Colonic mucosa (tissue), 4 donors: ENCODE measurements around the gene CACNA1S. TPM values are rescaled to one million over a fixed set of nuclear protein-coding genes. Genes with fewer than 3 reads are reported as not detected.

Experiments used
- DNase-seq: peaks from one replicate; pipeline ENCODE4 v3.0.0-alpha.2; 2020
- H3K27ac ChIP-seq: fragments of 200-600 bp; one replicate; pipeline ENCODE4 v1.8.0; 2021
- H3K27me3 ChIP-seq: fragments of 200-600 bp; one replicate; pipeline ENCODE4 v1.8.0; 2021
- H3K36me3 ChIP-seq: fragments of 200-600 bp; one replicate; pipeline ENCODE4 v1.8.0; 2021
- H3K4me1 ChIP-seq: fragments of 200-600 bp; one replicate; pipeline ENCODE4 v1.8.0; 2021; ENCODE audit warnings: mild to moderate bottlenecking
- H3K4me3 ChIP-seq: fragments of 200-600 bp; one replicate; pipeline ENCODE4 v1.8.0; 2021
- H3K9ac ChIP-seq, 2 donors: one replicate each; pipeline ENCODE4 v1.7.0; 2013; ENCODE audit warnings: control low read depth in 2 of 2, low read depth in 2 of 2, low read length in 2 of 2
- H3K9me3 ChIP-seq: fragments of 200-600 bp; one replicate; pipeline ENCODE4 v1.8.0; 2021
- intact Hi-C: fragments of 100-400 bp; cut with DNase I; formaldehyde crosslinking; loops from one replicate; pipeline ENCODE4 v1.14.1; 2022
- total RNA-seq, 2 donors: library from RNA; stranded (reverse); fragmentation: NEBNext Ultra II Directional in 1 of 2; extraction: Animal tissue kit (Norgen Biotek cat#: 25700) in 1 of 2; gene quantifications; one replicate each; pipeline ENCODE4 v1.2.1, GENCODE V29; 2021
- TF ChIP-seq, protein P1 (sequence below): fragments of 200-600 bp; IDR thresholded peaks from one replicate; pipeline ENCODE4 v1.8.0; 2022; ENCODE audit warnings: antibody characterized with exemption, mild to moderate bottlenecking
- donor health status: healthy.
- donor health status: DM: no; HTN: no; CAD: no.
- donor health status: DM: no; HTN: no; CAD: no.

CACNA1S gene
- total RNA-seq, 2 donors from 2014 or later = not detected

DNA sequence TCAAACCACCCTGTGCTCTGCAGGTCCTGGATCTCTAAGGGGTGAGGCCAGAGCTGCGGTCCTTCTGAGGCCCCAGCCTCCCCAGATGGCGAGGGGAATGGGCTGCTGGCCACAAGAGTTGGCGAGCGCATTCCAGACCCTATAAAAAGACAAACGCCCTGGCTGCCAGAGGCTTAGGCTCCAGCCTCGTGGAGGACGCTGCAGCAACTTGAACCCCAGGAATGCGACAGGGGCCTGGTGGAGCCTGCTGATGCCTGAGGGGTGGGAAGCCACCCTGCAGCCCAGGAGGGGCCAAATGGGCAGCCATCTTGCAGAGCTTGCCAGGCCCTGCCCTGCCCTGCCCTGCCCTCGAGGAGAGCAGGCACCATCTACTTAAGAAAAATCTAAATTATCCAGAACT is 8.6 kb downstream of the CACNA1S start:
- TF ChIP-seq, protein P1, sequence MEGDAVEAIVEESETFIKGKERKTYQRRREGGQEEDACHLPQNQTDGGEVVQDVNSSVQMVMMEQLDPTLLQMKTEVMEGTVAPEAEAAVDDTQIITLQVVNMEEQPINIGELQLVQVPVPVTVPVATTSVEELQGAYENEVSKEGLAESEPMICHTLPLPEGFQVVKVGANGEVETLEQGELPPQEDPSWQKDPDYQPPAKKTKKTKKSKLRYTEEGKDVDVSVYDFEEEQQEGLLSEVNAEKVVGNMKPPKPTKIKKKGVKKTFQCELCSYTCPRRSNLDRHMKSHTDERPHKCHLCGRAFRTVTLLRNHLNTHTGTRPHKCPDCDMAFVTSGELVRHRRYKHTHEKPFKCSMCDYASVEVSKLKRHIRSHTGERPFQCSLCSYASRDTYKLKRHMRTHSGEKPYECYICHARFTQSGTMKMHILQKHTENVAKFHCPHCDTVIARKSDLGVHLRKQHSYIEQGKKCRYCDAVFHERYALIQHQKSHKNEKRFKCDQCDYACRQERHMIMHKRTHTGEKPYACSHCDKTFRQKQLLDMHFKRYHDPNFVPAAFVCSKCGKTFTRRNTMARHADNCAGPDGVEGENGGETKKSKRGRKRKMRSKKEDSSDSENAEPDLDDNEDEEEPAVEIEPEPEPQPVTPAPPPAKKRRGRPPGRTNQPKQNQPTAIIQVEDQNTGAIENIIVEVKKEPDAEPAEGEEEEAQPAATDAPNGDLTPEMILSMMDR = no peak
- no peaks in the 10 kb centered on the region for H3K36me3 ChIP-seq
- intact Hi-C loops = no loop called here
- H3K27ac ChIP-seq = no peak overlapping the region
- no peak overlapping the region for H3K9ac ChIP-seq
- no peaks in the 10 kb centered on the region for H3K27me3 ChIP-seq
- H3K9me3 ChIP-seq = no peaks in the 10 kb centered on the region
- no peaks in the 10 kb centered on the region for H3K4me1 ChIP-seq
- DNase-seq = no peak
- no peak overlapping the region for H3K4me3 ChIP-seq

DNA sequence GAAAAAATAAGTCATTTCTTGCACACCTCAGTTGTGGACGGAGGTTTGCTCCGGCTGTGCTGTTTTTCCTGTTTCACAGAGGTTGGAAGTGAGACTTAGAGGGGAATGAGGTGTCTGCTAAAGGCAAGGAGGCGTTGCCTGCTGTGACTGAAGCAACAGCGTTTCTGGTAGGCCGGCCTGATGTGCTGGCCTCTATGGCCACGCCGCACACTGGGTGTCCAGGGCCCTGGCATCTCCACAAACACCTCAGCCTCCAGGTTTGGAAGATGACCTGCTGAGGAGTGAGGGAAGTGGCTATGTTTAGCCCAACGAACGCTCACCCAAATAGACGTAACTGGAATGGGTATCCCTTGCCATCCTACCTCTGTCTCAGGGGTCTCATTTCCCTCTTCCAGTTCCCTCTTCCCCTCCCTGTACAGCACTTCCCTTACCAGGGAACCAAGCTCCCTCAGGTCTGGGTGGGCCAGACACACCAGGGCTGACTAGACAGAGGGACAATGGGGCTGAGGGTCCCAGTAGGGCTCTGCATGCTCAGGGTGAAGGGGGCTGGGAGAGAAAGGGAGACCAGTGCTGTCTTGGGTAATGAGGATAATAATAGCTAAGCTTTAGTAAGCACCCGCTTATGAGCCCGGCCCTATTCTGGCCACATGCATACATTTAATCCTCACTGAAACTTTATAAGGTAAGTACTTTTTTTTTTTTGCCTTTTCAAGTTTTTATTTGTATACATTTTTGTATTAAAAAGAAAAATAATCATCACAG is 11.9 kb downstream of the CACNA1S start:
- no peak for DNase-seq

DNA sequence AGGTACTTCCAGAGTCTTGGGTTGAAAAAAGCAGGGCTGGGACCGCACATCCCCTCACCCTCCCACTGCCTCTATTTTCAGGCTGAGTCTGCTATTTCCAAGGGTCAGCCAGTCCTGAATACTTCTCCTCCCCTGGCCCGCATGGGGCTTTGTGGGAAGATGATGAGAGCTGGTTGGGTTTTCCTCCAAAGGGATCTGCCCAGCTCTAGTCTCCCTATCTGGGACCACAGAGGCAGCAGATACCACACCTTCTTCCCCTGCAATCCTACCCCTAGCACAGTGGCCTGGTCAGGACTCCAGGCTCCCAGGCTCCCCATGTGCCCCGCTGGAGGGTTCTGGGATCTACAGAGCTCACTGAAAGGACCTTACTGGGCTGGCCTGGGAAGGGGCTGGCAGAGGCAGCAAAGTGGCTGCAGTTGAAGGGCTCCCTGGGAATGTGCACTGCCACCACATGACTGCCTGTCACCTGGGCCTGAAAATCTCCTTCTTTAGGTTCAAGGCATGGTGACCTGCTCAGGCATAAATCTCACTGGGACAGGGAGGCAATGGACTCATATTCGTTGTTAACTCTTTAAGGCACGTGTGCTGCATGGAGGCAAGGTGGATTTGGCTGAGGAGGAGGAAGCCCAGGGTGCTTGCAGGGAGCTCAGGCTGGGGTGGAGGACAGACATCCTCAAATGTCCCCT is 13.1 kb downstream of the CACNA1S start:
- Histone ChIP-seq H3K4me1 (no peaks in the 10 kb centered on the region), H3K4me3 (no peak overlapping the region), H3K27ac (no peak overlapping the region), H3K9me3 (no peaks in the 10 kb centered on the region), H3K27me3 (no peaks in the 10 kb centered on the region), H3K9ac (no peak overlapping the region), H3K36me3 (no peaks in the 10 kb centered on the region)
- intact Hi-C loops = no loop called here
- DNase-seq = no peak
- TF ChIP-seq, protein P1 = no peak

More for the DNA sequence above, 11.9 kb downstream of the CACNA1S start:
- no peak overlapping the region for H3K9ac ChIP-seq
- no peaks in the 10 kb centered on the region for H3K4me1 ChIP-seq
- no peaks in the 10 kb centered on the region for H3K36me3 ChIP-seq
- no peak overlapping the region for H3K4me3 ChIP-seq
- intact Hi-C loops = no loop called here
- TF ChIP-seq, protein P1 = no peak
- H3K9me3 ChIP-seq = no peaks in the 10 kb centered on the region
- H3K27me3 ChIP-seq = no peaks in the 10 kb centered on the region
- no peak overlapping the region for H3K27ac ChIP-seq

DNA sequence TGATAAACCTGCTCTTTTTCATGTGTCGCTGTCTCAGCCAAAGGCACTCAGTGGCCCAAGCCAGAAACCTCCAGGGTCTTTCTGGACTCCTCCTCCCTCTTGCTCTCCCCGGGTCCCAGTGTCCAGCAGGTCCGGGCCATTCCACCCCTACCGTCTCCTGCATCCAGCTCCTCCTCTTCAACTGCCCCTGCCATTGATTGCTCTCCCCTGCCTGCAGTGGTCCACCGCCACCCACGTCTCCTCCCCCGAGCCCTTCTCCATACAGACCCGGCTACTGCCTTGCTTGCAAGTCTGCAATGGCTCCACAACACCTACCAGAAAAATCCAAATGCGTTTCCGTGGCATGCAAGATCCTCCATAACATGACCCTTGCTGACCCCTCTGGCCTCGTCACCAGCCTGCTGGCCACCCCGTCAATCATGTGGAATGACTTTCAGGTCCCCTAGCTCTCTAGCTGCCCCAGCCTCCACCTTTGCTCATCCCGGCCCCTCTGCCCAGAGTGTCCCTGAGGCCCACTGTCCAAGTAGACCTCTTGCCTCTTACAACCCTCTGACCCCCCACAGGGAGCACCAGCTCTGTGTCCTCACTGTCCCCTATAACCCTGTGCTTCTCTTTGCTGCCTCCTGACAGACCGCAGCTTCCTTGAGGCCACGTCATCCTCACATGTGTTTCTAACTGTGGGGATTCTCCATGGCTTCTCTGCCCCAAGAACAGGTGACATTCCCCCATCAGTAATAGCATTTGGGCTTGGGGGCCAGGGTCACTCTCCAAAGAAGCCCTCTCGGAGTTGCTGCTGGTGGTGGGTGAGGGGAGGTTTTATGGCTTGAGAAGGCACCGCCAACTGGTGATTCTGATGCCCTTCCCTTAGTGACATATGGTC is 15.0 kb downstream of the CACNA1S start:
- no peak for DNase-seq
- no peaks in the 10 kb centered on the region for H3K27me3 ChIP-seq
- H3K9me3 ChIP-seq = no peaks in the 10 kb centered on the region
- TF ChIP-seq, protein P1 = no peak
- no peak overlapping the region for H3K27ac ChIP-seq
- H3K9ac ChIP-seq = no peak overlapping the region
- no peaks in the 10 kb centered on the region for H3K4me1 ChIP-seq
- no peaks in the 10 kb centered on the region for H3K36me3 ChIP-seq
- intact Hi-C loops = no loop called here
- H3K4me3 ChIP-seq = no peak overlapping the region

DNA sequence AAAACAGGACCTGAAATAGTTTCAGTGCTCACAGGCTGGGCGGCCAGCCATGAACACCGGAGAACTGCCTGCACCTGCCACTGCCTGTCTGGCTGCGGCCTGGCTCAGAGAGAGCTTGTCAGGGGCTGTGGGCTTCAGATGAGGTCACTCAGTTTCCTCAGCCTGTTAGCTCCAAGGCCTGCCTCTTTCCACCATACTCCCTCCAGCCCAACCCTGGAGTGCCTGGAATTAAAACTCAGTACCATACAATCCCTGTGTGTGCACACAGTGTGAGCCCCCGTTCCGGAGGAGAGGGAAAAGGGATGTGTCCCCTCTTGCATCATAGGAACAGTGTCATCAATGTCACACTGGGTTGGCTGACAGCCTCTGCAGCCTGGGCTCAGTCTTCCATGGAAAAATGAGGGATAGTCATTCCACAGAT is 16.2 kb downstream of the CACNA1S start:
- Histone ChIP-seq H3K4me1 (no peaks in the 10 kb centered on the region), H3K36me3 (no peaks in the 10 kb centered on the region), H3K27me3 (no peaks in the 10 kb centered on the region), H3K9ac (no peak overlapping the region), H3K27ac (no peak overlapping the region), H3K4me3 (no peak overlapping the region), H3K9me3 (no peaks in the 10 kb centered on the region)
- DNase-seq = no peak
- TF ChIP-seq, protein P1 = no peak
- intact Hi-C loops = no loop called here
